HepG2 (cell line): Measurements from ENCODE around the gene TLR9. TPM values are rescaled to one million over a fixed set of nuclear protein-coding genes. Genes with fewer than 3 reads are reported as not detected.

Experiments
- ATAC-seq: fragments of 200-7000 bp; cut with Tn5 transposase; 3 replicates; pipeline ENCODE4 v1.9.1; 2020; ENCODE audit warnings: mild to moderate bottlenecking, moderate library complexity
- BruUV-seq: library from RNA; stranded (reverse); fragments of 400-500 nt; replicated peaks from 2 replicates; lab custom pipeline; 2021; lab: Mats Ljungman, UMichigan
- CTCF ChIA-PET: fragments of 300-600 bp; formaldehyde crosslinking; extraction: SDS; loops from one replicate; lab custom pipeline; 2021; ENCODE audit warnings: low total read pairs, inconsistent platforms, low intra/inter-chr PET ratio; lab: Yijun Ruan, JAX
- POLR2A ChIA-PET: fragments of 350-600 bp; sonication (Branson Sonifier 250); formaldehyde crosslinking; loops from one replicate; lab custom pipeline; 2020; ENCODE audit warnings: antibody characterized with exemption, inconsistent platforms; lab: Yijun Ruan, JAX
- DNase-seq: peaks from one replicate; pipeline ENCODE4 v3.0.0-alpha.2; 2015; ENCODE audit warnings: low spot score
- FAIRE-seq: peaks from 3 replicates; lab custom pipeline; 2011; peaks lifted over from hg19 to GRCh38; lab: Jason Lieb, UNC
- H2AFZ ChIP-seq: one replicate; pipeline ENCODE4 v1.6.1; 2011; ENCODE audit warnings: low read length, inconsistent platforms
- H3K27ac ChIP-seq: fragments of 300-600 bp; 3 replicates; pipeline ENCODE4 v1.8.0; 2011; ENCODE audit warnings: mixed run types, mild to moderate bottlenecking, mixed read lengths, low read length, inconsistent platforms; ENCODE audit not compliant: insufficient read depth; ENCODE audit errors: extremely low read length
- H3K27me3 ChIP-seq, 2 experiments: fragments of 200-600 bp in 1 of 2; 2 replicates in 1 of 2; 3 replicates in 1 of 2; pipeline versions ENCODE4 v1.6.0 to v1.8.0; 2011; ENCODE audit warnings: low read length in 2 of 2, mild to moderate bottlenecking in 2 of 2, moderate library complexity in 2 of 2, inconsistent platforms in 1 of 2; ENCODE audit not compliant: insufficient read depth in 2 of 2, control insufficient read depth in 1 of 2
- H3K36me3 ChIP-seq, 2 experiments: fragments of 200-600 bp in 1 of 2; replicated peaks in 1 of 2; 2 replicates in 1 of 2; 3 replicates in 1 of 2; pipeline versions ENCODE4 v1.5.1 to v1.8.0; 2011; ENCODE audit warnings: low read length in 2 of 2, inconsistent platforms in 1 of 2; ENCODE audit not compliant: insufficient read depth in 2 of 2, control insufficient read depth in 1 of 2
- H3K4me1 ChIP-seq: 2 replicates; pipeline ENCODE4 v1.5.1; 2012; ENCODE audit warnings: low read length, inconsistent platforms; ENCODE audit not compliant: insufficient read depth
- H3K4me2 ChIP-seq: 2 replicates; pipeline ENCODE4 v1.6.0; 2011; ENCODE audit warnings: low read depth, low read length, inconsistent platforms
- H3K4me3 ChIP-seq, 3 experiments: fragments of 200-600 bp in 1 of 3; sonication (generic), shearing (Covaris generic) in 1 of 3; replicated peaks in 1 of 3; 2 replicates each; pipeline ENCODE4 v1.5.1; 2011 to 2016; ENCODE audit warnings: low read length in 3 of 3, inconsistent platforms in 2 of 3, low read depth in 2 of 3, mild to moderate bottlenecking in 2 of 3, control low read depth in 1 of 3, mixed read lengths in 1 of 3; ENCODE audit not compliant: insufficient read depth in 1 of 3
- H3K79me2 ChIP-seq: one replicate; pipeline ENCODE4 v1.6.1; 2011; ENCODE audit warnings: low read length, inconsistent platforms; ENCODE audit not compliant: insufficient read depth
- H3K9ac ChIP-seq: 2 replicates; pipeline ENCODE4 v1.6.0; 2011; ENCODE audit warnings: mild to moderate bottlenecking, low read depth, low read length, inconsistent platforms; ENCODE audit not compliant: insufficient read depth
- H3K9me3 ChIP-seq: 2 replicates; pipeline ENCODE4 v1.5.1; 2012; ENCODE audit warnings: mild to moderate bottlenecking, low read length
- H4K20me1 ChIP-seq: 2 replicates; pipeline ENCODE4 v1.6.0; 2011; ENCODE audit warnings: inconsistent platforms, mild to moderate bottlenecking, low read length, moderate library complexity; ENCODE audit not compliant: insufficient read depth
- ARNT ChIP-seq: fragments of 450-650 bp; IDR thresholded peaks from 2 replicates; pipeline ENCODE4 v1.6.1; 2017
- HCFC1 ChIP-seq: fragments of 150-350 bp; IDR thresholded peaks from 2 replicates; pipeline ENCODE4 v1.6.1; 2014; ENCODE audit warnings: low read depth, low read length
- POLR2AphosphoS2 ChIP-seq: IDR thresholded peaks from 2 replicates; pipeline ENCODE4 v1.6.1; 2011; ENCODE audit warnings: low read depth, low read length, improper control_type of control experiment
- RXRB ChIP-seq: IDR thresholded peaks from 2 replicates; pipeline ENCODE4 v1.6.1; 2016; ENCODE audit warnings: borderline replicate concordance, missing genetic modification reagents, missing compliant biosample characterization
- THYN1 ChIP-seq: sonication (generic); formaldehyde crosslinking; IDR thresholded peaks from 2 replicates; pipeline ENCODE4 v1.8.1; 2023; ENCODE audit warnings: low read depth, mild to moderate bottlenecking, moderate library complexity, missing genetic modification reagents, borderline replicate concordance
- ZC3H4 ChIP-seq: sonication (generic); formaldehyde crosslinking; IDR thresholded peaks from 2 replicates; pipeline ENCODE4 v1.4.0; 2020; ENCODE audit warnings: missing genetic modification reagents, borderline replicate concordance
- ZMYM4 ChIP-seq: sonication (generic); formaldehyde crosslinking; IDR thresholded peaks from 2 replicates; pipeline ENCODE4 v1.8.1; 2023; ENCODE audit warnings: mild to moderate bottlenecking, missing genetic modification reagents
- ZNF207 ChIP-seq: fragments of 450-650 bp; IDR thresholded peaks from 2 replicates; pipeline ENCODE4 v1.6.1; 2016; ENCODE audit warnings: antibody characterized with exemption, borderline replicate concordance
- ZNF333 ChIP-seq: sonication (generic); formaldehyde crosslinking; IDR thresholded peaks from 2 replicates; pipeline ENCODE4 v1.4.0; 2020; ENCODE audit warnings: mild to moderate bottlenecking, missing genetic modification reagents, borderline replicate concordance
- ZNF34 ChIP-seq: sonication (generic); formaldehyde crosslinking; IDR thresholded peaks from 2 replicates; pipeline ENCODE4 v1.4.0; 2020; ENCODE audit warnings: mild to moderate bottlenecking, missing genetic modification reagents, borderline replicate concordance
- ZNF552 ChIP-seq: sonication (generic); formaldehyde crosslinking; IDR thresholded peaks from 2 replicates; pipeline ENCODE4 v1.9.0; 2022; ENCODE audit warnings: missing genetic modification reagents, mild to moderate bottlenecking, borderline replicate concordance
- ZNF850 ChIP-seq: sonication (generic); formaldehyde crosslinking; conservative IDR thresholded peaks from 2 replicates; pipeline ENCODE4 v1.9.0; 2021; ENCODE audit warnings: mild to moderate bottlenecking, missing genetic modification reagents
- WGBS: methylation state at CpG from one replicate; pipeline ENCODE4 v1.1.6; 2017; ENCODE audit warnings: low lambda C conversion rate; 5-methylcytosine and 5-hydroxymethylcytosine counted together
- in situ Hi-C: cut with HindIII; loops from 2 replicates; pipeline ENCODE4 v1.10.0; 2017; ENCODE audit warnings: low pct_unique_long_range_greater_than_20kb; ENCODE audit not compliant: extremely low pct_ligation_motif_present
- intact Hi-C: fragments of 100-400 bp; cut with micrococcal nuclease; formaldehyde crosslinking; loops from one replicate; pipeline ENCODE4 v1.10.0; 2022; ENCODE audit not compliant: unreplicated experiment
- polyA plus RNA-seq, 8 experiments: library from polyadenylated mRNA; depleted of rRNA in 3 of 8; stranded (reverse) in 7 of 8; unstranded in 1 of 8; fragments of >200 nt; fragmentation: Illumina TruSeq in 4 of 8; extraction: Trizol in 4 of 8; gene quantifications; 2 replicates each; pipeline versions ENCODE4 v1.2.1 to v1.2.3, GENCODE V29; 2011 to 2016; ENCODE audit warnings: low read depth in 4 of 8, missing spikeins in 1 of 8, mixed read lengths in 1 of 8; ENCODE audit not compliant: insufficient read depth in 1 of 8
- total RNA-seq, 5 experiments: library from RNA; depleted of rRNA; stranded (reverse); fragments of >200 nt; fragmentation: Illumina TruSeq; extraction: Trizol; gene quantifications; 2 replicates each; pipeline ENCODE4 v1.2.3, GENCODE V29; 2016; ENCODE audit warnings: low read depth in 1 of 5
- TF ChIP-seq, protein P1 (sequence below): sonication (generic); formaldehyde crosslinking; IDR thresholded peaks from 2 replicates; pipeline ENCODE4 v1.8.0; 2022; ENCODE audit warnings: mild to moderate bottlenecking, missing genetic modification reagents, moderate library complexity
- TF ChIP-seq, protein P2 (sequence below): IDR thresholded peaks from 2 replicates; pipeline ENCODE4 v1.6.1; 2016; ENCODE audit warnings: low read depth, missing genetic modification reagents, missing compliant biosample characterization
- TF ChIP-seq, protein P3 (sequence below): sonication (generic); formaldehyde crosslinking; IDR thresholded peaks from 2 replicates; pipeline ENCODE4 v1.4.0; 2020; ENCODE audit warnings: mild to moderate bottlenecking, missing genetic modification reagents

TLR9 gene
- total and polyA plus RNA-seq, 2 of the 13 experiments (the other 11 are each of a cell fraction or from before 2014, with no cell fraction given) = not detected

DNA sequence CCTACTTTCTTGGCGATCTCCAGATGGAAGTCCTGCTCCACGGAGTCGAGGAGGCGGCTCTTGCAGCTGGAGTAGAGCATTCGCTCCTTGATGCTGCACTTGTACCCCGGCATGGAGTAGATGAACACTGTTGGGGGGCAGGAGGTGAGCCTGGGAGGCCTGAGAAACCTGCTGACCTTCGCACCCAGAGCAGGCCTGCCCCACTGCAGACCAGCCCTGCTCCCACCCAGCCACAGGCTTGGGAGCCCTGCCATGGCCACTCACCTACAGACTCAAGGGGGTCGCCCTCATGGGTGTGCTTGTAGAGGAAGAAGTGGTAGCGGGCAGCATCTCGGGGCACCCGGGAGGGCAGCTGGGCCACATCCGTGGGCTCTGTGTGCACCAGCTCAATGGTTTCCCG, 4.2 kb upstream of the TLR9 start:
- intact Hi-C loops (no loop called here), in situ Hi-C loops (no loop called here)
- CTCF ChIA-PET = no interaction called here
- Histone ChIP-seq H3K9me3 (no peaks in the 10 kb centered on the region), H3K9ac (no peak overlapping the region), H2AFZ (no peak overlapping the region), H3K4me1 (peaks cover 13% of the 10 kb centered on the region), H4K20me1 (peaks cover 14% of the 10 kb centered on the region), H3K27me3 (peaks cover 0 to 3% of the 10 kb centered on the region in 2 experiments; a peak in 2 of 5 replicates), H3K79me2 (no peaks in the 10 kb centered on the region), H3K27ac (no peak overlapping the region), H3K4me3 (no peak overlapping the region), H3K36me3 (peaks cover 21 to 46% of the 10 kb centered on the region in 2 experiments), H3K4me2 (no peak overlapping the region)
- ATAC-seq (no peak), FAIRE-seq (no peak), DNase-seq (no peak)
- WGBS = 97% methylated on average over 9 of the region's 13 CpGs
- POLR2A ChIA-PET = interaction anchor here (0.9 kb wide), 1 partner anchor 60 kb away, joined by 3 read pairs; no protein-coding TSS in a partner anchor
- BruUV-seq = no TSS peak
- TF ChIP-seq ZNF333 (CRISPR knock-in tag) (no peak), ZMYM4 (no peak), HCFC1 (no peak), ZNF34 (CRISPR knock-in tag) (no peak), ZNF552 (CRISPR knock-in tag) (no peak), RXRB (CRISPR knock-in tag) (no peak), ZNF850 (no peak), ZC3H4 (CRISPR knock-in tag) (no peak), ZNF207 (no peak), ARNT (no peak), THYN1 (CRISPR knock-in tag) (no peak), POLR2AphosphoS2 (no peak)
- TF ChIP-seq, protein P1, sequence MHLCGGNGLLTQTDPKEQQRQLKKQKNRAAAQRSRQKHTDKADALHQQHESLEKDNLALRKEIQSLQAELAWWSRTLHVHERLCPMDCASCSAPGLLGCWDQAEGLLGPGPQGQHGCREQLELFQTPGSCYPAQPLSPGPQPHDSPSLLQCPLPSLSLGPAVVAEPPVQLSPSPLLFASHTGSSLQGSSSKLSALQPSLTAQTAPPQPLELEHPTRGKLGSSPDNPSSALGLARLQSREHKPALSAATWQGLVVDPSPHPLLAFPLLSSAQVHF (CRISPR knock-in tag) = no peak
- TF ChIP-seq, protein P2, sequence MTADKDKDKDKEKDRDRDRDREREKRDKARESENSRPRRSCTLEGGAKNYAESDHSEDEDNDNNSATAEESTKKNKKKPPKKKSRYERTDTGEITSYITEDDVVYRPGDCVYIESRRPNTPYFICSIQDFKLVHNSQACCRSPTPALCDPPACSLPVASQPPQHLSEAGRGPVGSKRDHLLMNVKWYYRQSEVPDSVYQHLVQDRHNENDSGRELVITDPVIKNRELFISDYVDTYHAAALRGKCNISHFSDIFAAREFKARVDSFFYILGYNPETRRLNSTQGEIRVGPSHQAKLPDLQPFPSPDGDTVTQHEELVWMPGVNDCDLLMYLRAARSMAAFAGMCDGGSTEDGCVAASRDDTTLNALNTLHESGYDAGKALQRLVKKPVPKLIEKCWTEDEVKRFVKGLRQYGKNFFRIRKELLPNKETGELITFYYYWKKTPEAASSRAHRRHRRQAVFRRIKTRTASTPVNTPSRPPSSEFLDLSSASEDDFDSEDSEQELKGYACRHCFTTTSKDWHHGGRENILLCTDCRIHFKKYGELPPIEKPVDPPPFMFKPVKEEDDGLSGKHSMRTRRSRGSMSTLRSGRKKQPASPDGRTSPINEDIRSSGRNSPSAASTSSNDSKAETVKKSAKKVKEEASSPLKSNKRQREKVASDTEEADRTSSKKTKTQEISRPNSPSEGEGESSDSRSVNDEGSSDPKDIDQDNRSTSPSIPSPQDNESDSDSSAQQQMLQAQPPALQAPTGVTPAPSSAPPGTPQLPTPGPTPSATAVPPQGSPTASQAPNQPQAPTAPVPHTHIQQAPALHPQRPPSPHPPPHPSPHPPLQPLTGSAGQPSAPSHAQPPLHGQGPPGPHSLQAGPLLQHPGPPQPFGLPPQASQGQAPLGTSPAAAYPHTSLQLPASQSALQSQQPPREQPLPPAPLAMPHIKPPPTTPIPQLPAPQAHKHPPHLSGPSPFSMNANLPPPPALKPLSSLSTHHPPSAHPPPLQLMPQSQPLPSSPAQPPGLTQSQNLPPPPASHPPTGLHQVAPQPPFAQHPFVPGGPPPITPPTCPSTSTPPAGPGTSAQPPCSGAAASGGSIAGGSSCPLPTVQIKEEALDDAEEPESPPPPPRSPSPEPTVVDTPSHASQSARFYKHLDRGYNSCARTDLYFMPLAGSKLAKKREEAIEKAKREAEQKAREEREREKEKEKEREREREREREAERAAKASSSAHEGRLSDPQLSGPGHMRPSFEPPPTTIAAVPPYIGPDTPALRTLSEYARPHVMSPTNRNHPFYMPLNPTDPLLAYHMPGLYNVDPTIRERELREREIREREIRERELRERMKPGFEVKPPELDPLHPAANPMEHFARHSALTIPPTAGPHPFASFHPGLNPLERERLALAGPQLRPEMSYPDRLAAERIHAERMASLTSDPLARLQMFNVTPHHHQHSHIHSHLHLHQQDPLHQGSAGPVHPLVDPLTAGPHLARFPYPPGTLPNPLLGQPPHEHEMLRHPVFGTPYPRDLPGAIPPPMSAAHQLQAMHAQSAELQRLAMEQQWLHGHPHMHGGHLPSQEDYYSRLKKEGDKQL = no peak
- TF ChIP-seq, protein P3, sequence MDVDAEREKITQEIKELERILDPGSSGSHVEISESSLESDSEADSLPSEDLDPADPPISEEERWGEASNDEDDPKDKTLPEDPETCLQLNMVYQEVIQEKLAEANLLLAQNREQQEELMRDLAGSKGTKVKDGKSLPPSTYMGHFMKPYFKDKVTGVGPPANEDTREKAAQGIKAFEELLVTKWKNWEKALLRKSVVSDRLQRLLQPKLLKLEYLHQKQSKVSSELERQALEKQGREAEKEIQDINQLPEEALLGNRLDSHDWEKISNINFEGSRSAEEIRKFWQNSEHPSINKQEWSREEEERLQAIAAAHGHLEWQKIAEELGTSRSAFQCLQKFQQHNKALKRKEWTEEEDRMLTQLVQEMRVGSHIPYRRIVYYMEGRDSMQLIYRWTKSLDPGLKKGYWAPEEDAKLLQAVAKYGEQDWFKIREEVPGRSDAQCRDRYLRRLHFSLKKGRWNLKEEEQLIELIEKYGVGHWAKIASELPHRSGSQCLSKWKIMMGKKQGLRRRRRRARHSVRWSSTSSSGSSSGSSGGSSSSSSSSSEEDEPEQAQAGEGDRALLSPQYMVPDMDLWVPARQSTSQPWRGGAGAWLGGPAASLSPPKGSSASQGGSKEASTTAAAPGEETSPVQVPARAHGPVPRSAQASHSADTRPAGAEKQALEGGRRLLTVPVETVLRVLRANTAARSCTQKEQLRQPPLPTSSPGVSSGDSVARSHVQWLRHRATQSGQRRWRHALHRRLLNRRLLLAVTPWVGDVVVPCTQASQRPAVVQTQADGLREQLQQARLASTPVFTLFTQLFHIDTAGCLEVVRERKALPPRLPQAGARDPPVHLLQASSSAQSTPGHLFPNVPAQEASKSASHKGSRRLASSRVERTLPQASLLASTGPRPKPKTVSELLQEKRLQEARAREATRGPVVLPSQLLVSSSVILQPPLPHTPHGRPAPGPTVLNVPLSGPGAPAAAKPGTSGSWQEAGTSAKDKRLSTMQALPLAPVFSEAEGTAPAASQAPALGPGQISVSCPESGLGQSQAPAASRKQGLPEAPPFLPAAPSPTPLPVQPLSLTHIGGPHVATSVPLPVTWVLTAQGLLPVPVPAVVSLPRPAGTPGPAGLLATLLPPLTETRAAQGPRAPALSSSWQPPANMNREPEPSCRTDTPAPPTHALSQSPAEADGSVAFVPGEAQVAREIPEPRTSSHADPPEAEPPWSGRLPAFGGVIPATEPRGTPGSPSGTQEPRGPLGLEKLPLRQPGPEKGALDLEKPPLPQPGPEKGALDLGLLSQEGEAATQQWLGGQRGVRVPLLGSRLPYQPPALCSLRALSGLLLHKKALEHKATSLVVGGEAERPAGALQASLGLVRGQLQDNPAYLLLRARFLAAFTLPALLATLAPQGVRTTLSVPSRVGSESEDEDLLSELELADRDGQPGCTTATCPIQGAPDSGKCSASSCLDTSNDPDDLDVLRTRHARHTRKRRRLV (CRISPR knock-in tag) = no peak
